GM18517 (cell line): ENCODE results near the gene TEAD1.

Experiments used
- ATAC-seq: cut with Tn5 transposase; IDR thresholded peaks from one replicate; pipeline ENCODE4 v1.9.1; 2021; ENCODE audit warnings: mild to moderate bottlenecking, moderate library complexity; ENCODE audit not compliant: unreplicated experiment

TEAD1 gene

DNA sequence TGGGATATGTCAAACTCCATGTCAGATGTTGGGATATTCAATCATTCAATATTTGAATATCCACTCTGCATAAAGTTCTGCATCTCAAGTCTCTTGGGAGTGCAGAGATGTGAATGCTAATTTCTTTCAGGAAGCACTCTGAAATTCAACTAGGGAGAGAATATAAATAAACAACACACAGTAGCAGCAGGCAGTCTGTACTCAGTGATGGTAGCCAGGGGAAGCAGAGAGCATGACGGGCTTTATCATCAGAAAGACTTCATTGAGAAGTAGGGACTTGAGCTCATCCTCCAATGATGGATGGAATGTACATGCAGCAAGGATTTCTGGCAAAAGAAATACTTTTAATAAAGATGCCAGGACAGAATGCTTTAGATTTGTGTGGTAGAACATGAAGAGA, 9.8 kb upstream of the TEAD1 start:
- no peak for ATAC-seq

DNA sequence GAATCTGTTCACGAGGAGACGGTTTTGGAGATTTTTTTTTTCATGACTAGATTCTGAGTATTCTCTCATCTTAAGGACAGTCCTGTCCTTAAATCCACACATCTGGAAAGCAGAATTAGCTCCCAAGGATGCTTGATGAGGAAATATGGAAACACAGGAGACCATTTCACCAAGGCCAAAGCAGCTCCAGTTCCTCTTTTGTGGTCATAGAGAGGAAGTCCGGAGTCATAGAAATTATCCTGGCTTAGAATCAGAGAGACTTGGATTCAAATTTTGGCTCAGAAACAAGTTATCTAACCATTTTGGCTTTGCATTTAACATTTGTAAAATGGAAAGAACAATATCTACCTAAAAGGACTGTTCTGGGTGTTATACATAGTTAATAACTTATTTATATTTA, 7.3 kb upstream of the TEAD1 start:
- no peak for ATAC-seq

DNA sequence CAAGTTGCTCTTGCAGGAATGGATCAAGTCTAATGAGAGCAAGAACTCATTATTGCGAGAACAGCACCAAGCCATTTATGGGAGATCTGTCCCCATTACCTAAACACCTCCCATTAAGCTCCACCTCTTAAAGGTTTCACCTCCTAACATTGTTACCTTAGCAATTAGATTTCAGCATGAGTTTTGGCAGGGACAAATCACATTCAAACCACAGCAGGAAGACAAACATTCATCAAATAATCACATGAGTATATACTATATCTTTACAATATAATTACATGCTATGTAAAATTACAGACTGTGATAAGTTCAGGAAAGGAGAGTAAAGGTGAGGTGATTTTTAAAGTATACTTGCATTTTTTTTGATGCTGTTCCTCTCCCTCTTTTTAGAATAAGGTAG, 6.6 kb upstream of the TEAD1 start:
- ATAC-seq = no peak

DNA sequence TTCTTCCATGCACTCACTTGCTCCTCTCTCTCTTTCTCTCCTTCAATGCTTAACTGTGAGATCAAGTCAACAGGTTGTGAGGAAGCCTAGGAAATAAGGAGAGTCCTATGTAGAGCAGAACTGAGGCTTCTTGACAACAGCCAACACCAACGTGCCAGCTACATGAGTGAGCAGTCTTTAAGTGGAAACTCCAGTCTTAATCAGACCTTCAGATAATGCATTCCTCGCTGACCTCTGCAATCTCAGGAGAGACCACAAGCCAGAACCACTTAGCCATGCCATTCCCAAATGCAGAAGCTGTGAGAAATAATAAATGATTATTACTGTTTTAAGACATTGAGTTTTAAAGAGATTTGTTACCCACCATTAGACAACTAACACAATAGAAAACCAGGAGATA, 6.1 kb upstream of the TEAD1 start:
- no peak for ATAC-seq

DNA sequence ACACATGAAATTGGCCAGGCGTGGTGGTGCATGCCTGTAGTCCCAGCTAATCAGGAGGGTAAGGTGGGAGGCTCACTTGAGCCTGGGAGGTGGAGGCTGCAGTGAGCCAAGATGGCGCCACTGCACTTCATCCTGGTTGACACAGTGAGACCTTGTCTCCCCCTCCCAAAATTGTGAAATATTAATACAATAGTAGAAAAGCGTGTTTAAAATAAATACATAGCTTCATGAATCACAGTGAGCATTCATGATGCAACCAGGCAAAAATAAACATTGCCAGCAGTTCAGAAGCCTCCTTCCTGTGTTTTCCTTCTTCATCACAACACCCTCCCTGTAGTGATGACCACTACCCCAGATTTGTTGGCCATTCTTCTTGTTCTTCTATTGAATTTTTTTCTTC, 4.3 kb upstream of the TEAD1 start:
- no peak for ATAC-seq

DNA sequence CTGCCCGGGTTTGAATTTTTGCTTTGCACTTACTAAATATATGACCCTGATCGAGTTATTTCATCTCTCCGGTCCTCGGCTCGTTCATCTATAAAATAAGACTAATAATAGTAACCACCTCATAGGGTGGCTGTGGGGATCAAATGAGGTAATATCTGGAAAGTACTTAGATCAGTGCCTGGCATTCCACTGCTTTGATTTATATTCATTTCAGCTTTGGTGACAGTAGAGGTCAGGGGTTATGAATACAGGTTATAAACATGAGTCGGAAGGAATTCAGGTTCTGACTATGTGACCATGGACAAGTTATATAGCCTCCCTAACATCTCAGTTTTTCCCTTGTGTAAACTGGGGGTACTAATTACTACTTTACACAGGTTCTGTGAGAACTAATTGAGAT, 2.9 kb upstream of the TEAD1 start:
- no peak for ATAC-seq

DNA sequence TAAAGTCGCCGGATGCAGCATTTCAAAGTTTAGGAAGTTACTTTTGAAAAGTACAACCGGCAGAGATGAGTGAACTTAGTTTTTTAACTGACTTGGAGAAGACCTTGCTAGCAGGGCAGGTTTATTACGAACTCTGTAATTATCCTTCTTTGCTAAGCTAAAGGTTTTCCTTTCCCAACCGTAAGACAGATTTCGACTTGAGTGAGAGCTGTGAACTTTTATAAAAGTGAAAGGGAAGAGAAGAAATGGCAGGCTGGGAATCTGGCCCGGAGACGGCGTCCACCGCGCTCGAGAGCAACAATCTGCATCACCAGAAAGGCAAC, 659 bp upstream of the TEAD1 start:
- ATAC-seq = no peak

DNA sequence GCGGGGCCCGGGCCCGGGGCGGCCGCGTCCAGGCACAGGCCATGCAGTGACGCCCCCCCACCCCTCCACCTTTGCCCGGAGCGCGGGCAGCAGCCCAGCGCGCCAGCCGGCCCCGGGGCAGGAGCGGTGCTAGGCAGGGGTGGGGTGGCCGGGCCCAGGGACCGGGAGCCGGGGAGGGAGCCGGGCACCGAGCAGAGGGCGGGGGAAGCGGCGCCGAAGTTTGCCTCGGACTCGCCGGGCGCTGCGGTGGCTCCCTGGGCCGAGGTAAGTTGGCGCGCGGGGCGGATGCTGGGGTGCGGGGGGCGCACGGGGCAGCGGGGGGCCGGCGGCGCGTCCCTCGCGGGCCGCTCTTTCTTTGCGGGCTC, 332 bp downstream of the TEAD1 start:
- ATAC-seq = no peak

DNA sequence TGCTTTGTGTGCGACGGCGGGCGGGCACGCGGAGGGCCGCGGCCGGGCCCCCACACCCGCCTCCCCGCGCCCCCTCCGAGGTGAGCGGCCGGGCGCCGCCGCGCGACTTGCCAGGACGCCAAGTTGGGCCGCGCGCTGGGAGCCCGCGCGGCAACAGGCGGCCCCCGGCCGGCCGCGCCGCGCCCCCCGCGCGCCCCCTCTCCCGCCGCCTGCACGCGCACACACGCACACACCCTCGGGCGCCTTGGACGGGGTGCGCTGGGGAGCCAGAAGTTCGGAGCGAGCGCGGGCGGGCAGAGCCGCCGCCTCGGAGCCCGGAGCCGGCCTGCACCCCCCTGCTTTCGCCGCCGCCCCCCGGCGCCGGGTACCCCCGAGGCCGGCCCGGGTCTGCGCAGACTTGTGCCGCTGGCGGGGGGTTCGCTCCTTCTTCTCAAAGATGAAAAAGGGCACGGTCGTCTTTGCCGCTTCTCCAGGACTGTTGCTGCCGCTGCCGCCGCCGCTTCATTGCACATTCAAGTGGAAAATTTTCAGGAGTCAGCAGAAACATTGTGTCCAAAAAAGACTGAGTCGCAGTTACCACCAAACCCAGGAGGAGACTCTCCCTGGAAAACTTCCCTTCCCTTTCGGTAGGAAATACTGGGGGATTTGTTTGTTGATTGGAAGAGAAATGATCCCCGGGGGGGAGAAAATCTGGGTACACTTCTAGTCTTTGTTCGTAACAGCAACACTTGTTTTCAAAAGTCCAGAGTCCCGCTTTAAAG, 895 bp downstream of the TEAD1 start:
- ATAC-seq = no peak

DNA sequence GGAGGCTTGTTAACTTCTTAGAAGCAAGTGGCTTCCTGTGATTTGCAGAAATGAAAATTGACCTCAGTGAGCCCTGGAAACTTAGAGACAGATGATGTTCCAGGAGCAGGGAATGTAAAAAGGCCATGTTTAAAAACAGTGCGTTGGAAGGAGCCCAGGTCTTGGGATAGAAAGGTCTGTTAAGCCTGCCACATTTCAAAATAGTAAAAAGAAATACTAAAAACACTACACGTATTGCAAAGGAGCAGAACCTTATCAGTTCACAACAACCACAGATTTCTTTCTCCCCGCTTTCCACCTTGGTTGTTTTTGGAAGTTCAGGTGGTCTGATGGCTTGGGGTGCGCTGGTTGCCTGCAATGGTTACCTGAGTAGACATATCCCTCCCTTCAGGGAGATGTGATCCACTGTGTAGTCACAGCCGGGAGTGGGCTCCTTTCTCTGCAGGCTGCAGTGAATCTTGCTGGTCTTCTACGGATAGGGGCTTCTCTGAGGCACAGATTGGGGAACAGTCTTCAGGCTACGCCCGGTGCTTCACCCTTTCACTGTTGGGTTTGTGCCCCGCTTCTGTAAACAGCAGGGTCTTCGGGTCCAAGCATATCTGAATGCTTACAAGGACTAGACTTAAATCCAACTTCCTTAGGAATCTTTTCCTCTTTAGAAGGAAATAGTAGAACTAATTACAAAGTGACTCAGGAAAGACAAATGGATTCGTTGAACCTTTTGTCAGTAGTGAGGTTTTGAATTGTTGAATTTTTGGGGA, 1.9 kb downstream of the TEAD1 start:
- no peak for ATAC-seq

DNA sequence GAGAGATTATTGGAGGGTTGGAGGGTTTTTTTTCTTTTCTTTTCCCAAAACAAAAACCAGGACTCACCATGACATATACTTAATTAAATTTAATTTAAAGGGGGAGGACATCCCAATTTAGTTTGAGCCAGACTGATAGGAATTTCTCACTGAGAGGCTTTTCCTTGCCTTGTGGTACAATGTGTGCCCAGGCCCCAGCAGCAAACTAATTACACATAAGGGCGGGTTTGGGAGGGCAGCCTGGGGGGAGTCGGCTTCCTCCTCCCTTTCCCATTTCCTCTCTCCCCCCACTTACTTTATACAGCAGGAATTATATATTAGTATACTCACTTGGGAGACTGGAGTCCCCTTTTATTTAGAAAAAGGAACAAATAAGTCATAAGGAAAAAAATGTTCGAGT, 2.9 kb downstream of the TEAD1 start:
- ATAC-seq = no peak

DNA sequence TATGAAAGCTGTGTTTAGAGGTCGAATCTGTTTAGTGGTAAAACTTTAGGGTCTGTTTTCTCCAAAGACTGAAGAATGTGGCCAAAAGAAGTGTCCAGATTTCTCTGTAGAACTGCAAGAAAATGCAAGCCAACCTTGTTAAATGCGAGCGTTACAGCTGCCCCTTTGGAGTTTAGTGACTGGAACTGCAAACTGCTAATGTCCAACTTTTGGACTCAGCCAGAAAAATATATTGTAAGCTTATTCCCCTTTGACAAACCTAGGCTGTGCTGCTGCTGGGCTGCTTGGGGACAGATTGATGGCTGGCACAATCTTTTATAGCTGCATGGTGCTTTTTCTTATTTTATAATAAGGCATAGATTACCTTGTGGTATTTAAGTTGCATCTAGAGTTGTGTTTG, 3.9 kb downstream of the TEAD1 start:
- no peak for ATAC-seq

DNA sequence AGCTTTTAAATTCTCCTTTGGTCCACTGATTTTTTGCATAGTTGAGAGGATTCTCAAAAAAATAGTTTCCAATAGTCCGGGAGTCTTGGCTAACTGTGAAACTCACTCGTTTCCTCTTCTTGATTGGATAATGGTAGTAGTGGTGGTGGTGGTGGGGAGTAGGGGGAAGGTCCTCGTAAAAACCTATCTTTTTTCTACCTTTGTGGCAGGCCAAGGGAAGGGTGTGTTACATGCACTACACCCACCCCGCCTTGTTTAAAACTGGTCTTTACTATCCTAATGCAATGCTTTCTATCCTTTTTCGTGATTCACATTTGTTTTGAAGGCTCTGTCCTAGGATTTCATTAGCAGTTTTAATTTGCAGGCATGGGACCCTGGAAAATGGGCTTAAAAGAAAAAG, 4.8 kb downstream of the TEAD1 start:
- no peak for ATAC-seq

DNA sequence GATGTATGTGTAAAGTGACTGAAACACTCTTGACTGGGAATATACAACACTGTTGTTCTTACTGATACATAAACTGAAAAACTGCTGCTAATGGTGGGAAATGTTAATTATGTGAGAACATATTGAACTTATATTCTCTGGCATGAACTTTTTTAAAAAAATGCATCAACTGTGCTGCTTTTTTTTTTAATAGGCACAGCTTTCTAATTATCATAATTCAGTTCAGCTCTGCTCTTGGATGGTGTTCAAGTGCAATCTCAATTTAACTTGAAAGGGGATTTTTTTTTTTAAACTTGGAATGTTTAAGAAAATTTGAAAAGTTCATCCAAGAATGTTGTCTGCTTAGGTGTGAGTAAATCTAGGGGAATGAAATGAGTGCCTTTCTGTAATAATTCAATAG, 5.2 kb downstream of the TEAD1 start:
- ATAC-seq = no peak

DNA sequence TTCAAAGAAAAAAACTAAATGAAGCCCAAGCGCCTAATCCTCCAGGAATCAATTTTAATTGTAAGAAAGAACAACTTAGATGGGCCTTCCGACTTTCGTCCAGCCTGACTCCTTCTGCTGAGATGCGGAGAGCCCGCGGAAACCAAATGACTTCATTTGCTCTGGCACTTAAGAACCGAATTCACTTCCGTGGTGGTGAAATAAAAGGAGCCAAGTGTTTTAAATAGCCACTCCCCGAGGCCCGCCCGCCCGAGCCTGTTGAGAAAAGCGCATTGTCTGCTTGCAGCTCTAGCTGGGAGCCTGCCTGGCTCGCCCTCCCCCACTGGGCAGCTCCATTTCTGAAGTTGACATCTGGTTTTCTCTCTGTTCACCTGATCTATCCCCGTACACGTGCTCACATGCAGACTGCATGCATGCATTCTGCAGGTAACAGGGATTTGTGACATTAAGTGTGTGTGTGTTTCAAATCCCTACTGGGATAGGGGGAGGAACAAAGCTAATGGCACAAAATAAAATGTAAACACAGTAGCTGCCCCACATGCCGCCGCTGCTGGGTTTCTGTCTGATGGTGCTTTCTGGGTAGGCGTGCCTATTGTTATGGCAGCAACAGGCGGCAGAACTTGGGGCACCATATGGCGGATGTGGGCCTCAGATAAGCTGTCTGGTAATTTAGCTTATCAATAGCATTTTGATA, 6.2 kb downstream of the TEAD1 start:
- no peak for ATAC-seq

DNA sequence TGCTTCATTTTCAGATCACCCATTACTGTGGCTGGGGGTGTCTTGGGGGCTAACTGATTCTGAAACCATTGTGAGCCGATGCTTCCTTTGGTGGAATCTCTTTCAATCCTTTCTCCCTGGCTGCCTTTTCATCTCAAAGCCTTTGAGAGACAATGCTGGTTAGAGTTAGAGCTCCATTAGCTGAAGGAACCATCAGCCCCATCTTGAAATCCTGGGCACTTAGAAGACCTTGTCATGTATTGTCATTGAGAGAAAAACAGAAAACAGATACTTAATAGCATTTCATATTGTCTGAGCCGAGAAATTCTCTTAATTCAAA, 6.7 kb downstream of the TEAD1 start:
- no peak for ATAC-seq

DNA sequence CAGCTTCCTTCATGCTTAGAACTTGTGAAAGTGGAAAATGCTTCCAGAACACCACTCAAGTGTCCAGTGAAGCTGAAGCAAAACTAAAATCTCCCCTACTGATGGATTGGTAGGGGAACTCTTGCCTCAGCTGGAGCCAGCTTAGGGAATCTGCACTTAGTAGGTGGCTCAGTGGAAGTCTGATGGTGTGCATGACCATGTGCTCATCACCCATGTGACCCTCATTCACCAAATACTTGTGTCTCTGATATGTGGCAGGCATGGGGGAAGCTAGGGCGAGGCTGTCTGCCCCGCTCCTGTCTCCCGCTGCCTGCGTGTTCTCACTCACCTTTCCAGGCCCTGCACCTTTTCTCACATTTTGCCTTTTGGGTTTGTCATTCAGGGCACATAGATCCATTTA, 7.2 kb downstream of the TEAD1 start:
- no peak for ATAC-seq

DNA sequence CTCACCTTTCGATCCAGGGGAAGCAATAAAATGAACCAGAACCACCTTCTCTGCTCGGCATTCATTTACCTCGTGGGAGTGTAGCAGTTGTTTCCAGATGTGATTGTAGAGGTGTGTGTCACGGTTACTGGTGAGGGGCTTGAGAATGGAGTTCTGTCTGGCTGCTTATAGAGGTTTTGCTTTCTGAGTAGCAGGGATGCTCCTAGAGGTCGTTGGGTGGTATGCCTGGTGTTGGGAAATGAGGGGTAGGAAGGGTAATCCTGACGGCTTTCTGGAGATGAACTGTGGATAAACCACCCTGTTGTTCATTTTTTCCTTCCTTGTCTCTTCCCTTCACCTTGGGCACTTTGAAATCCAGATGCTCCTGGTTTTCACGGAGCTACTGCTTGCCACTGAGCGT, 8.1 kb downstream of the TEAD1 start:
- no peak for ATAC-seq

DNA sequence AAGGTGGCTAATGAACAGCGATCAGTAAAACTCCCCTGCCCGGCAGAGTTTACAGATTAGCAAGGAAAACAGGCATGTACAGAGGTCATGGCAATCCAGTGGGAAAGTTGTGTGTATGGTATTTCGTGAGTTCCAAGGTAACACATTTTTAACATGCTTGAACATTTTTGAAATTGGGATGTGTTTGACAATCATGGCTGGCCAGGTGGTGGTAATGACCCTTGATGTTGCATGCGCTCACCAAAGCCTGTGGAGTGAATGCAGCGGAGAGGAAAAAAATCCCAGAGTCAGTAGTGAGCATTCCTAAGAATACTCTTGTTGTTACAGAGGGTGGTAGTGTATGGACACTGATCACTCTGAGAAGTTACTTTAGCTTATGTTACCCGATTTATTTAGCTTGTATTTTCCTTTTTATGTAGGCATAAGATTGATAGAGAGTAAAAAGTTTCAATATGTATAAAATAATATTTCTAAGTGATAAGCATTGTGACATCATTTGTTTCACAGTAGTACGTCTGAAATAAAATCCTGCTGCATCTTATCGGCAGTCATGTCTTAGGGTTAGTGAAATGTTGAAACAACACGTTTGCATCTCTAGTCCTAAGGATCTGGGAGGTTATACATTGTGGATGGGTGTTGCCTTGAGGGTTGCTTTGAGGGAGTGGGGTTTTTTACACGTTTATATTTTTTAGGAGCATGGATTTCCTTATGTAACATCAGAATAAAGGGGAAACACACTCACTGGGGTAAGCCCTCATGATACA, 8.7 kb downstream of the TEAD1 start:
- no peak for ATAC-seq

DNA sequence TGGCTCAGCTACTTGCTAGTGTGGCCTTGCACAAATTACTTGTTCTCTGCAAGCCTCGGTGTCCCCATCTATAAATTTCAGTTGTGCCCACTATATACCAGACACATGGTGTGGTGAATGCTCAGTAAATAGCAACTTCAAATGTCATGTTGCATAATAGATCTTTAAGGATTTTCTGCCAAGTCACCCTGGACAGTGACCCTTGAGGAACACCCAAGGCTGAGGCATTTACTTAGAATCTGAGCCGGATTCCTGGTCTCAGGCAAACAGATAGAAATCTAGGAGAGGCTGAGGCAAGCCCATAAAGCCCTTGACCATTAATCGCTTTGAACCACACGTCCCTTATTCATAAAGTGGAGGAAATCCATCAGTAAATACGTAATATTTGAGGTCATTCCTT, 9.7 kb downstream of the TEAD1 start:
- ATAC-seq = no peak

DNA sequence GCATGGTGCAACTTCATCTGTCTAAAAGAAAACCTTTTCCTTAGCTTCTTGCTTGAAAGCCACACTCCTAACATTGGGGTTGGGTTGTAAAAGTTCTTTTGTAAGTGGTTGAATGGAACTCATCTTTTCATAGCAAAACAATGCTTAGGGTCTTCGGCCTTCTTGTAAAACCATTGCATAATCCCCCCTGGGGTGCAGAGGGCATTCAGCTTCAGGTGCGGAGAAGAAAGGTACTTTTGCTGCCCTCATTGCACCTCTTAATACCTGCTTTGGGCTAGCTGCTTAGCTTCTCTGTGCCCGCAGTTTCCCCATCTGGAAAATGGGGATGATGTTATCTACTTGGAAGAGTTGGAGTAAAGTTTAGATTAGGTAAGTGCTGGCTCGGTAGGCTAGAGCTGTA, 10.1 kb downstream of the TEAD1 start:
- no peak for ATAC-seq

DNA sequence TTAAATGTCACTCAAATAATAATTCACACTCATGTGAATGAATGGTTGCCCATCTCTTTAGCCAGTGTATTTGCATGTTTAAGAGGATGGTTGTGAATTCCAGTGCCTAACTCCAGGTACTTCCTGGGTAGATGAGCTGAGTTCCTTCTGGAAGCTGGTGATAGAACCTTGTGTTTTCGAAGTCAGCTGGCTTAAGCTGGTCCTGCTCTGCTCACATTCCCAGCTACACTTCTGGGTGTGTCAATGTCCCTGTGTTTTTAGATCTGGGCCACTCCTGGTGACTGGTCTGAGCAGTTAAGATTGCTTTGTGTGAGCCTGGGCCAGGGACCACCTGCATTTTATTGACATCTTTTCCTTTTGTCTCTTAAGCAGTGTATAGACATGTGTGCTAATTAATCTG, 10.6 kb downstream of the TEAD1 start:
- no peak for ATAC-seq
